ENCODE measurements around the gene HNRNPD.

GRCh38 chr4:82363896-82364487 lies 9.8 kb downstream of the HNRNPD start:
- no peak for TF ChIP-seq CTCF (IDR thresholded peaks at IDR 0.05; ENCODE audit: low read depth, low read length, missing input control)
- no peak for TF ChIP-seq TAF1 (conservative IDR thresholded peaks at IDR 0.05)
- TF ChIP-seq JUND (IDR thresholded peaks at IDR 0.05) = no peak
- no peak for TF ChIP-seq YY1 (IDR thresholded peaks at IDR 0.05)
- no peak for TF ChIP-seq GABPA (IDR thresholded peaks at IDR 0.05 in 1 of 2, conservative IDR thresholded peaks at IDR 0.05 in 1 of 2)
- TF ChIP-seq RAD21 (IDR thresholded peaks at IDR 0.05) = no peak
- TF ChIP-seq RXRA (IDR thresholded peaks at IDR 0.05) = no peak
- no peak for TF ChIP-seq FOXA1 (IDR thresholded peaks at IDR 0.05)
- no peak for TF ChIP-seq ZBTB33 (IDR thresholded peaks at IDR 0.05)
- no peak for TF ChIP-seq EGR1 (IDR thresholded peaks at IDR 0.05; ENCODE audit: low read depth in 2 of 2)
- TF ChIP-seq MAX (IDR thresholded peaks at IDR 0.05) = no peak
- no peak for TF ChIP-seq HNF4G (IDR thresholded peaks at IDR 0.05)
- TF ChIP-seq HNF4A (conservative IDR thresholded peaks at IDR 0.05) = no peak
- no peak for TF ChIP-seq SP1 (IDR thresholded peaks at IDR 0.05)

Data from liver (tissue), 3 donors.